HEK293 (cell line): Measurements from ENCODE around the gene NOP56.

Experiments used
- CTCF ChIA-PET: fragments of 350-600 bp; formaldehyde crosslinking; extraction: SDS; loops from one replicate; lab custom pipeline; 2021; ENCODE audit warnings: antibody characterized with exemption; lab: Yijun Ruan, JAX
- POLR2A ChIA-PET: fragments of 300-600 bp; formaldehyde crosslinking; extraction: SDS; loops from one replicate; lab custom pipeline; 2020; ENCODE audit warnings: antibody characterized with exemption, inconsistent platforms; lab: Yijun Ruan, JAX
- H3K27ac ChIP-seq: fragments of 200-500 bp; sonication (Bioruptor generic); 2 replicates; pipeline ENCODE4 v1.5.1; 2014; ENCODE audit warnings: low read depth, low read length, control low read depth, inconsistent platforms; ENCODE audit errors: extremely low read depth
- H3K36me3 ChIP-seq, 2 experiments: fragments of 200-500 bp in 1 of 2; sonication (Bioruptor generic) in 1 of 2; 1 replicate in 1 of 2; 2 replicates in 1 of 2; pipeline ENCODE4 v1.5.1; 2014 to 2017; ENCODE audit warnings: inconsistent platforms in 2 of 2, low read length in 2 of 2; ENCODE audit not compliant: control insufficient read depth in 2 of 2, insufficient read depth in 1 of 2
- H3K4me1 ChIP-seq: fragments of 200-500 bp; sonication (Bioruptor generic); 2 replicates; pipeline ENCODE4 v1.5.1; 2014; ENCODE audit warnings: mild to moderate bottlenecking, low read length, inconsistent platforms; ENCODE audit not compliant: control insufficient read depth, insufficient read depth
- H3K4me3 ChIP-seq: 2 replicates; pipeline ENCODE4 v1.5.1; 2011; ENCODE audit warnings: low read depth, mild to moderate bottlenecking, control low read depth, low read length, moderate library complexity
- H3K9me3 ChIP-seq: fragments of 200-500 bp; sonication (Bioruptor generic); 2 replicates; pipeline ENCODE4 v1.5.1; 2014; ENCODE audit warnings: low read depth, low read length, inconsistent platforms; ENCODE audit not compliant: control insufficient read depth, insufficient read depth
- KLF10 ChIP-seq: fragments of 450-650 bp; IDR thresholded peaks from 2 replicates; pipeline ENCODE4 v1.5.1; 2018; ENCODE audit warnings: missing biosample characterization, mild to moderate bottlenecking, missing genetic modification characterization
- PRDM1 ChIP-seq: fragments of 450-650 bp; formaldehyde crosslinking; IDR thresholded peaks from 2 replicates; pipeline ENCODE4; 2016; ENCODE audit warnings: missing biosample characterization, missing genetic modification characterization
- ZBTB20 ChIP-seq: fragments of 450-650 bp; formaldehyde crosslinking; IDR thresholded peaks from 2 replicates; pipeline ENCODE4 v1.5.1; 2016; ENCODE audit warnings: missing biosample characterization, missing genetic modification characterization
- ZNF112 ChIP-seq: fragments of 450-650 bp; formaldehyde crosslinking; IDR thresholded peaks from 2 replicates; pipeline ENCODE4 v1.5.0; 2017; ENCODE audit warnings: missing biosample characterization, missing genetic modification characterization
- ZNF146 ChIP-seq: fragments of 450-650 bp; formaldehyde crosslinking; IDR thresholded peaks from 2 replicates; pipeline ENCODE4 v1.5.1; 2016; ENCODE audit warnings: missing biosample characterization, missing genetic modification characterization
- ZNF155 ChIP-seq: fragments of 450-650 bp; formaldehyde crosslinking; IDR thresholded peaks from 2 replicates; pipeline ENCODE4 v1.5.1; 2016; ENCODE audit warnings: missing biosample characterization, missing genetic modification characterization
- ZNF157 ChIP-seq: fragments of 450-650 bp; formaldehyde crosslinking; IDR thresholded peaks from 2 replicates; pipeline ENCODE4 v1.5.1; 2016; ENCODE audit warnings: missing biosample characterization, missing genetic modification characterization
- ZNF169 ChIP-seq: fragments of 450-650 bp; formaldehyde crosslinking; IDR thresholded peaks from 2 replicates; pipeline ENCODE4 v1.5.1; 2016; ENCODE audit warnings: missing biosample characterization, missing genetic modification characterization
- ZNF19 ChIP-seq: fragments of 450-650 bp; formaldehyde crosslinking; IDR thresholded peaks from 2 replicates; pipeline ENCODE4; 2016; ENCODE audit warnings: missing biosample characterization, missing genetic modification characterization, low read depth
- ZNF2 ChIP-seq: fragments of 450-650 bp; formaldehyde crosslinking; IDR thresholded peaks from 2 replicates; pipeline ENCODE4 v1.5.1; 2016; ENCODE audit warnings: missing biosample characterization, missing genetic modification characterization
- ZNF202 ChIP-seq: fragments of 450-650 bp; formaldehyde crosslinking; IDR thresholded peaks from 2 replicates; pipeline ENCODE4 v1.5.1; 2016; ENCODE audit warnings: missing biosample characterization, missing genetic modification characterization, borderline replicate concordance
- ZNF211 ChIP-seq: fragments of 450-650 bp; formaldehyde crosslinking; IDR thresholded peaks from 2 replicates; pipeline ENCODE4 v1.5.1; 2016; ENCODE audit warnings: low read depth, missing biosample characterization, missing genetic modification characterization
- ZNF24 ChIP-seq: fragments of 450-650 bp; formaldehyde crosslinking; IDR thresholded peaks from 2 replicates; pipeline ENCODE4 v1.5.1; 2016; ENCODE audit warnings: missing biosample characterization, missing genetic modification characterization
- ZNF324 ChIP-seq: fragments of 450-650 bp; formaldehyde crosslinking; IDR thresholded peaks from 2 replicates; pipeline ENCODE4 v1.5.1; 2016; ENCODE audit warnings: missing biosample characterization, missing genetic modification characterization
- ZNF350 ChIP-seq: fragments of 450-650 bp; formaldehyde crosslinking; IDR thresholded peaks from 2 replicates; pipeline ENCODE4 v1.5.0; 2017; ENCODE audit warnings: missing biosample characterization, mild to moderate bottlenecking, missing genetic modification characterization
- ZNF416 ChIP-seq: fragments of 450-650 bp; formaldehyde crosslinking; IDR thresholded peaks from 2 replicates; pipeline ENCODE4 v1.5.1; 2016; ENCODE audit warnings: missing biosample characterization, missing genetic modification characterization
- ZNF423 ChIP-seq: fragments of 450-650 bp; formaldehyde crosslinking; IDR thresholded peaks from 2 replicates; pipeline ENCODE4 v1.5.1; 2016; ENCODE audit warnings: missing biosample characterization, missing genetic modification characterization
- ZNF544 ChIP-seq: fragments of 450-650 bp; formaldehyde crosslinking; IDR thresholded peaks from 2 replicates; pipeline ENCODE4 v1.5.0; 2017; ENCODE audit warnings: missing biosample characterization, missing genetic modification characterization
- ZNF560 ChIP-seq: fragments of 450-650 bp; formaldehyde crosslinking; IDR thresholded peaks from 2 replicates; pipeline ENCODE4 v1.5.1; 2017; ENCODE audit warnings: missing biosample characterization, missing genetic modification characterization, borderline replicate concordance
- ZNF654 ChIP-seq: fragments of 450-650 bp; formaldehyde crosslinking; IDR thresholded peaks from 2 replicates; pipeline ENCODE4 v1.5.1; 2016; ENCODE audit warnings: low read depth, missing biosample characterization, missing genetic modification characterization
- TF ChIP-seq, protein P1 (sequence below): IDR thresholded peaks from 2 replicates; pipeline ENCODE4 v1.6.1; 2011; ENCODE audit warnings: mild to moderate bottlenecking, low read depth, low read length, borderline replicate concordance
- TF ChIP-seq, protein P2 (sequence below): fragments of 450-650 bp; formaldehyde crosslinking; IDR thresholded peaks from 2 replicates; pipeline ENCODE4 v1.5.1; 2016; ENCODE audit warnings: missing biosample characterization, missing genetic modification characterization
- TF ChIP-seq, protein P3 (sequence below): fragments of 450-650 bp; formaldehyde crosslinking; IDR thresholded peaks from 2 replicates; pipeline ENCODE4 v1.5.1; 2017; ENCODE audit warnings: missing biosample characterization, missing genetic modification characterization
- TF ChIP-seq, protein P4 (sequence below): fragments of 450-650 bp; formaldehyde crosslinking; IDR thresholded peaks from 2 replicates; pipeline ENCODE4 v1.5.1; 2016; ENCODE audit warnings: missing biosample characterization, missing genetic modification characterization

The NOP56 gene

DNA sequence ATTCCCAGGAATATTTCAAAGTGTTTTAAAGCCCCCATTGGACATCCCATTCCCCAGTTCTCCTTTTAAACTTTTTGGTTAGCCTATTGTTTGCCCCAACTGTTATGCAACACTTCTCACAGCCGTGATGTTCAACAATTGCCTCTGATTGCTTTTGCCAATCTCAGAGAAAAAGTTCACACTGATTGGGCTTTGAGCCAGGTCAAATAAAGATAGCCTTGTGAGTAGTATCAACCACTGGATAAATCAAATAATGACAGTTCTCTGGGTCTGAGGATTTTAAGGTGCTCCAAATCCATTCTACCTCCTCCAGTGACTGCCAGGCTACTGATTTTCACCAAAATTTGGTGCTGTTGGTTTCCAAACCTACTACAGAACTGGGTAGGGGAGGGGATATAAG lies 19.1 kb upstream of the NOP56 start (continued):
- TF ChIP-seq ZNF560: no peak
- TF ChIP-seq PRDM1 (tag by site-specific recombination): no peak

DNA sequence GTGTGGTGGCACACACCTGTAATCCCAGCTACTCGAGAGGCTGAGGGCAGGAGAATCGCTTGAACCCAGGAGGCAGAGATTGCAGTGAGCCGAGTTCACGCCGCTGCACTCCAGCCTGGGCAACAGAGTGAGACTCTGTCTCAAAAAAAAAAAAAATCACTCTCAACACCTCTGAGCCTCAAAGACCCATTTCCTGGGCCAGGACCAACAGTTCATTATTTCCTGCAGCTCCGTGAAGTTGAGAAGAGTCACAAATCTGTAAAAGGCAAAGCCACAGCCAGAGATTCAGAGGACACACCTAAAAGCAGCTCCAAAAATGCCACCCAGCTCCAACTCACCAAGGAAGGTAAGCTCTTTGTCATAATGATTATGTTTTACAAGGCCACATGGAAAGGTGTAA lies 15.2 kb upstream of the NOP56 start:
- POLR2A ChIA-PET: interaction anchor here (0.6 to 2.2 kb wide), 3 partner anchors 14 to 142 kb away, joined by 4 to 9 read pairs (median 7); partner anchors contain the start of gene NOP56
- Histone ChIP-seq H3K36me3 (no peaks in the 10 kb centered on the region; a peak in 1 of 3 replicates), H3K4me1 (no peaks in the 10 kb centered on the region), H3K9me3 (no peaks in the 10 kb centered on the region), H3K4me3 (no peak overlapping the region), H3K27ac (no peak overlapping the region)
- TF ChIP-seq, protein P1, sequence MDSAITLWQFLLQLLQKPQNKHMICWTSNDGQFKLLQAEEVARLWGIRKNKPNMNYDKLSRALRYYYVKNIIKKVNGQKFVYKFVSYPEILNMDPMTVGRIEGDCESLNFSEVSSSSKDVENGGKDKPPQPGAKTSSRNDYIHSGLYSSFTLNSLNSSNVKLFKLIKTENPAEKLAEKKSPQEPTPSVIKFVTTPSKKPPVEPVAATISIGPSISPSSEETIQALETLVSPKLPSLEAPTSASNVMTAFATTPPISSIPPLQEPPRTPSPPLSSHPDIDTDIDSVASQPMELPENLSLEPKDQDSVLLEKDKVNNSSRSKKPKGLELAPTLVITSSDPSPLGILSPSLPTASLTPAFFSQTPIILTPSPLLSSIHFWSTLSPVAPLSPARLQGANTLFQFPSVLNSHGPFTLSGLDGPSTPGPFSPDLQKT: no peak
- TF ChIP-seq ZNF654 (no peak), ZNF19 (tag by site-specific recombination) (no peak), ZNF544 (tag by site-specific recombination) (no peak), ZNF155 (tag by site-specific recombination) (no peak), ZNF112 (tag by site-specific recombination) (no peak), ZNF211 (no peak), KLF10 (tag by site-specific recombination) (no peak)
- TF ChIP-seq, protein P2, sequence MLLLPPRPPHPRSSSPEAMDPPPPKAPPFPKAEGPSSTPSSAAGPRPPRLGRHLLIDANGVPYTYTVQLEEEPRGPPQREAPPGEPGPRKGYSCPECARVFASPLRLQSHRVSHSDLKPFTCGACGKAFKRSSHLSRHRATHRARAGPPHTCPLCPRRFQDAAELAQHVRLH (tag by site-specific recombination): no peak
- TF ChIP-seq, protein P3, sequence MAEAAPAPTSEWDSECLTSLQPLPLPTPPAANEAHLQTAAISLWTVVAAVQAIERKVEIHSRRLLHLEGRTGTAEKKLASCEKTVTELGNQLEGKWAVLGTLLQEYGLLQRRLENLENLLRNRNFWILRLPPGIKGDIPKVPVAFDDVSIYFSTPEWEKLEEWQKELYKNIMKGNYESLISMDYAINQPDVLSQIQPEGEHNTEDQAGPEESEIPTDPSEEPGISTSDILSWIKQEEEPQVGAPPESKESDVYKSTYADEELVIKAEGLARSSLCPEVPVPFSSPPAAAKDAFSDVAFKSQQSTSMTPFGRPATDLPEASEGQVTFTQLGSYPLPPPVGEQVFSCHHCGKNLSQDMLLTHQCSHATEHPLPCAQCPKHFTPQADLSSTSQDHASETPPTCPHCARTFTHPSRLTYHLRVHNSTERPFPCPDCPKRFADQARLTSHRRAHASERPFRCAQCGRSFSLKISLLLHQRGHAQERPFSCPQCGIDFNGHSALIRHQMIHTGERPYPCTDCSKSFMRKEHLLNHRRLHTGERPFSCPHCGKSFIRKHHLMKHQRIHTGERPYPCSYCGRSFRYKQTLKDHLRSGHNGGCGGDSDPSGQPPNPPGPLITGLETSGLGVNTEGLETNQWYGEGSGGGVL (tag by site-specific recombination): no peak
- TF ChIP-seq, protein P4, sequence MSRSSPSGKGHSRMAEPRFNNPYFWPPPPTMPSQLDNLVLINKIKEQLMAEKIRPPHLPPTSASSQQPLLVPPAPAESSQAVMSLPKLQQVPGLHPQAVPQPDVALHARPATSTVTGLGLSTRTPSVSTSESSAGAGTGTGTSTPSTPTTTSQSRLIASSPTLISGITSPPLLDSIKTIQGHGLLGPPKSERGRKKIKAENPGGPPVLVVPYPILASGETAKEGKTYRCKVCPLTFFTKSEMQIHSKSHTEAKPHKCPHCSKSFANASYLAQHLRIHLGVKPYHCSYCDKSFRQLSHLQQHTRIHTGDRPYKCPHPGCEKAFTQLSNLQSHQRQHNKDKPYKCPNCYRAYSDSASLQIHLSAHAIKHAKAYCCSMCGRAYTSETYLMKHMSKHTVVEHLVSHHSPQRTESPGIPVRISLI (tag by site-specific recombination): no peak
- CTCF ChIA-PET: interaction anchor here (1.1 to 2.4 kb wide), 2 partner anchors 9 to 115 kb away, joined by 9 to 15 read pairs; no protein-coding TSS in a partner anchor

DNA sequence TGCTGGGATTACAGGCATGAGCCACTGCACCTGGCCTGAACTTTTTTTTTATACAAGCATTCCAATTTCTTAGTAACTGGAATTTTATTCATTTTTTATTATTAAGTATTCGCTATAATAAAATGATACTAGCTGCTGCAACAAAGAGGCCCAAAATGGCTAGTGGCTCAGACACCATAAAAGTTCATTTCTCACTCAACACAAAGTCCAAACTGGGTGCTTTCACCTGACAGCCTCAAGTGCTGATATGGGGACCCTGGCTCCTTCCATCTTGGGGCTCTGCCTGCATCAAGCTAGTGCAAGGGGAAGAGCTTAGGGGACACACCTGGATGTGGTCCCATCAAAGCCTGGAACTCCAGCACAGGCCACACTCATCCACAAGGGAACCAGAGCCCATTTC lies 12.2 kb upstream of the NOP56 start:
- POLR2A ChIA-PET: no interaction called here

More for the DNA sequence above, 12.2 kb upstream of the NOP56 start:
- no peak overlapping the region for H3K4me3 ChIP-seq
- H3K27ac ChIP-seq: no peak overlapping the region
- no peaks in the 10 kb centered on the region for H3K4me1 ChIP-seq
- CTCF ChIA-PET: interaction anchor here (16.0 kb wide), 1 partner anchor 118 kb away, joined by 166 read pairs; no protein-coding TSS in a partner anchor
- H3K9me3 ChIP-seq: no peaks in the 10 kb centered on the region
- no peaks in the 10 kb centered on the region; a peak in 1 of 3 replicates for H3K36me3 ChIP-seq
- TF ChIP-seq ZNF169 (tag by site-specific recombination) (no peak), ZNF560 (no peak), ZNF202 (tag by site-specific recombination) (no peak), ZNF155 (tag by site-specific recombination) (no peak), ZNF416 (no peak), ZNF24 (tag by site-specific recombination) (no peak), ZNF423 (no peak), ZNF2 (tag by site-specific recombination) (no peak), ZBTB20 (no peak), ZNF350 (tag by site-specific recombination) (no peak), ZNF157 (tag by site-specific recombination) (no peak), ZNF146 (tag by site-specific recombination) (no peak), ZNF324 (tag by site-specific recombination) (no peak)
- TF ChIP-seq, protein P2 (tag by site-specific recombination): no peak
